ENCODE results near the gene IL37.
"Not testable (repeated sequence)": the region's sequence is repeated elsewhere in the genome, so short reads cannot be mapped to it uniquely, and the experiment has no call there.

IL37 gene

GRCh38 chr2:112923967-112924338 lies 13.0 kb downstream of the IL37 start:
- DNase-seq = no peak

DNA sequence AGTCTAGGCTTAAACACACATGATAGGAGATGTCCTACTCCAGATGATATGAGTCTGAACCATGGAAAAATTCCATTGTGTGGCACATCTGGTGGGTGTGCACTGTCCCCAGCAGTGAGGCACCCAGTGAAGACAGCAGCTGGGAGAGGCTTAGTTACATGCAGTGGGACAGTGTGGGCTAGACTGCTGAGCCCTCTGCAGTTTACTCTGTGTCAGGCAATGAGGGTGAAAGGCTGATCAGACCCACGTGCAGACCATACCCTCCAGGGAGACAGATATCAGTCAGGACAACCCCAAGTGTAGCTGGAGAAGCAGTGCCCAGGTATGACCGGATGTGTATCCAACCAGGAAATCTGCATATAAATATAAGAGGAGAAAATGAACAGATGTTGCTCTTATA lies 13.4 kb downstream of the IL37 start:
- DNase-seq = no peak

DNA sequence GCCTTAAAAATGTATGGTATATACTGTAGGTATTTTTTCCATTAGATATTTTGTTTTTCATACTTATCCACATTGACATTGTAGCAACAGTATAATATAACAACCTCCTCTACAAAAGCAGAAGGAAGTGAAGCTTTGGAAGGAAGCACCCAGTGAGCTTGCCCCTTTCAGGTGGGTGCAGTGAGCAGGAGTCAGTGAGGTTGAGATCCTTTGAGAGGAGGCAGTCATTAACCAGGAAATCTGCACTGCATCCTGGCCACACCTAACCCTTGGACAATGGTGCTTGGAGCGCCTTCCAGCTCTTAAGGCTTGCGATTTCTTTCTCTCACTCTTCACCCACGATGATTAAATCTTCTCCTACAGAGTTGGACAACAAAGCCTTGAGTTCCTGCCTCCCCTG lies 13.9 kb downstream of the IL37 start:
- no peak for DNase-seq

DNA sequence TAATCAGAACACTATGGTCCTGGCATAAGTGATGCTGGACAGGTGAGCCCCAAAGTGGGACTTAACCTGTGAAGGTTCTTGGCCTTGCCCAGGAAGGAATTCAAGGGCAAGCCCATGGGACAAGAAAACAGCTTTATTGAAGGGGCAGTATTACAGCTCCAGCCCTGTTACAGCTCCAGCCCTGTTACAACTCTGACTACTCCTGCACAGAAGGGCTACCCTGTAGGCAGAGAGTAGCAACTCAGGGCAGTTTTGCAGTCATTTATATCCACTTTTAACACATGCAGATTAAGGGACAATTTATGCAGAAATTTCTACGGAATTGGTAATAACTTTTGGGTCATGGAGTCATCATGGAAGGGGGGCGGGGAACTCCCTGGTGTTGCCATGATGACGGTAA lies 15.7 kb downstream of the IL37 start:
- DNase-seq = no peak

DNA sequence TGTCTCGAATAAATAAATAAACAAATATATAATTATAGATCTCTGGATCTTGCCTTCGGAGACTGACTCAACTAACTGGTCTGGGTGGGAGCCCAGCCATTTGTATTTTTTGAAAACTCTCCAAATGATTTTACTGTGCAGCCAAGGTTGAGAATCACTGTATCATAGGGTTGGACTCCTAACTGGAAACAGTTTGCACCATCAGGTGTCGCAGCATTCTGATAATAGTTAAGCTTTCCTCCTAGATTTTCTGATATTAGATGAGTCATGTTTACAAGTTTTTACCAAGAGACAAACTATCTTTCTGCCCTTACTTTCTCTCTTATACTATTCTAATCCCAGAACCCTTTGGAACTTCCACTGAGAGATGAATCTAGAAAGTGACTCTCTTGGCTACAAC lies 16.8 kb downstream of the IL37 start:
- no peak for DNase-seq

DNA sequence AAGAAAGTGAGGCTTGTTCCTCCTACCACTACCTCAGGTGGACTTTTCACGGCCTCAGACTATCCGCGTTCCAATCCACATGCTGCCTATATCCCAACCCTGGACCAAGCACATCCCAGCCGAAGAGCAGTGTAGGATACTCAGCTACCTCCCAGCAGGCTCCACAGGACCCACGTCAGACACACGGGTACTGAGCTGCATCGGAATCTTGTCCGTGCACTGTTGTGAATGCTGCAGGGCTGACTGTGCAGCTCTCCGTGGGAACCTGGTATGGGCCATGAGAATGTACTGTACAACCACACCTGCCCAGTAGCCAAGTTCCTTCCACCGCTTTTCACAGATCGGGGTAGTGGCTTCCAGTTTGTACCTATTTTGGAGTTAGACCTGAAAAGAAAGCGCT lies 22.3 kb downstream of the IL37 start:
- no peak for DNase-seq

DNA sequence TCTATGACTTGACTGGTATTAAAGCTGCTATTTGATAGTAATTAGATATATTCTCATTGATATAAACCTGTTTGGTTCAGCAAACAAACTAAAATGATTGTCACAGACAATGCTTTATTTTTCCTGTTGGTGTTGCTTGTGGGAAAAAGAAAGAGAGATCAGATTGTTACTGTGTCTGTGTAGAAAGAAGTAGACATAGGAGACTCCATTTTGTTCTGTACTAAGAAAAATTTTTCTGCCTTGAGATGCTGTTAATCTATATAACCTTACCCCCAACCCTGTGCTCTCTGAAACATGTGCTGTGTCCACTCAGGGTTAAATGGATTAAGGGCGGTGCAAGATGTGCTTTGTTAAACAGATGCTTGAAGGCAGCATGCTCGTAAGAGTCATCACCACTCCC lies 23.2 kb downstream of the IL37 start:
- DNase-seq = not testable (repeated sequence)

DNA sequence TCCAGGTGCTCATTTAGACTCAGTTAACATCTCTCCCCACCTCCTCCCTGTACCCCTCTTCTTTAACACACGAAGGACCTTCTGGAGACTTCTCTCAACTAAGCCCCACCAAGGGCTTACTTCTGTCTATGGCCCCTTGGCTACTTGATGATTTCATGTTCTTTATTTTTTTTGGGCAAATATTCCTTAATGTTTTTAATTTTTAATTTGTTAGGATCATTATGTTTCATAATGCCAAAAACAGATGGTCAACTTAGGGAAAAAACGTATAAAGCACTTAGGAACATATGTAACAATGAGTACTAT lies 25.9 kb downstream of the IL37 start:
- DNase-seq = no peak

- no peak for DNase-seq
Observed at GRCh38 chr2:112938904-112939303, 27.9 kb downstream of the IL37 start.

GRCh38 chr2:112939425-112939824 lies 28.5 kb downstream of the IL37 start:
- no peak for DNase-seq

DNA sequence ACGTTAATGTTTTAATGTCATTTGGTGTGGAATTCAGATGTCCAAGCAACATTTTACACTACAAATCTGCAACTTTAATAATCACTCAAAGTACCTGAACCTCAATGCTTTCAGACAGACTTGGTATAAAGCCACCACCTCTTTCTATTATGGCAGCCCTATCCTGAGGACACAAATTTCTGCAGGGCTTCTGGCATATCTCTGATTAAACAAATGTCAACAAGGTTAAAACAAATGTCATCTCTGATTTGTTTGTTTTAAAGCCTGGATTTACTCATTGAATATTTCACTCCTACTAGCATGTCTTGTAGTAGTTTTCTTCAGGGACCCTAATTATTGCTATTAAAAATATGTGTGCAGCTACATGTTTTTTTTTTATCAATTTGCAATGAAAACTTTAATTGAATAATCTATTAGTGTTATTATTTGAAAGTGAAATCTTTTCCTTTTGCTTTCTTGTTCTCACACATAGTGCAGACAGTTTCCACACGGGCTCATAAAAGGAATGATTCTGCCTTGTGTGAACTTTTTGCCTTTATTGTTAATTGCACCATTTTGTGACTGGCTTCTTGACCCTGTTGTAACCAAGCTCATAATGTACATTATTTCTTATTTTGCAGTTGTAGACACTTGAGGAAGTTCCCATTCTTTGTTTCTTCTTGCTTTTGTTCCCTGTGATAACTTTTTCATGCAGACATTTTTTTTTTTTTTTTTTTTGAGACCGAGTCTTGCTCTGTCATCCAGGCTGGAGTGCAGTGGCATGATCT lies 30.1 kb downstream of the IL37 start:
- DNase-seq = no peak

DNA sequence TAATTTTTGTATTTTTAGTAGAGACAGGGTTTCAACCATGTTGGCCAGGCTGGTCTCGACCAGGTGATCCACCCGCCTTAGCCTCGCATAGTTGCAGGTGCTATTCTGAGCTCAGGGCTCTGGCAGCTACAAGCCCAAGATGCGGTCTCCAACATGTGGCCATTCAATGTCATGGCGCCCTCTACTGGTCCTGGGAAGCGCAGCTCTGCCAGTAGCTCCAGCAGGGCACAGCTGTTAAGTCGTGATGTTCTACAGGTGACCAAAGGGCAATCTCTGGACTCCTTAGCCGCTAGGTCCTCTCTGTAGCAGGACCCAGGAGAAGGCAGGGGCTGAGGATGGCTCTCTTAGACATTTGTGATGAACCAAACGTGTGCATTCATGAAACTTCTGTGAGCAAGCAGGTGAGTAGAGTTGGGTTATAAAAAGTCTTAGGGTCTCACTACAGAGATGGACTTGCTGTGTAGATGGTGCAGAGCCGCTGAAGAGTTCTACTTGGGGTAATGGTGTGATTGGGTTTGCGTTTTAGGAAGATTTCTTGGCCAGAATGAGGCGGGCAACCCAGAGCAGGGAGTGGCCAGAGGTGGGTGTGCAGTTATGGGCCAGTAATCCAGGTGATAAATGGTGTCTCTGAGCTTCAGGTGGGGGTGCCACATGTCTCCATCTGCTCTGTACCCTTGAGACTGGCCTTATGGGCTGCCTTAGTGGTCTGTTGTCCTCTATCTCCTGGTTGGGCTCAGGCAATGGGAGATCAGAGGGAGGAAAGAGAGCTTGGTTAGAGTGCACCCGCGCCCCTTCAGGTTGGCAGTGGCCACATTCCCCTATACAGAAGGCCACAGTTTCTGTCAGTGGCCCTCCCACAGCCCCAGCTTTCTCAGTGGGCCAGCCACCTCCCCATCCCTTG lies 31.0 kb downstream of the IL37 start:
- peak; percentile 86 for DNase-seq

DNA sequence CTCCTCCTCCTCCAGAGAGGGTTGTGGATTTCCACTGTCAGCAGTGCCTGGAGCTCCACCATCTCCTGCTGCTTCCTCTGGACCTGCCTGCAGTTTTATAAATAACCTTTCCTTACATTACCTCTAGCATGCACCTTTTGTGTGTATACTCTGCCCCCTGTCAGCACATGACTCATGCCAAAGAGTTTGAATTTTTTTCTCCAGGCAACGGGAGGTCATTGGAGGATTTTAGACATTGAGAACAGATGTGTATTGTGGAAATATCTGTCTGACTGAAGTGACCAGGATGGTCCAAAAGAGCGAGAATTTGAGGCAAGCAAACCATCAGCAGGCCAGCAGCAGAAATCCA lies 31.7 kb downstream of the IL37 start:
- no peak for DNase-seq

DNA sequence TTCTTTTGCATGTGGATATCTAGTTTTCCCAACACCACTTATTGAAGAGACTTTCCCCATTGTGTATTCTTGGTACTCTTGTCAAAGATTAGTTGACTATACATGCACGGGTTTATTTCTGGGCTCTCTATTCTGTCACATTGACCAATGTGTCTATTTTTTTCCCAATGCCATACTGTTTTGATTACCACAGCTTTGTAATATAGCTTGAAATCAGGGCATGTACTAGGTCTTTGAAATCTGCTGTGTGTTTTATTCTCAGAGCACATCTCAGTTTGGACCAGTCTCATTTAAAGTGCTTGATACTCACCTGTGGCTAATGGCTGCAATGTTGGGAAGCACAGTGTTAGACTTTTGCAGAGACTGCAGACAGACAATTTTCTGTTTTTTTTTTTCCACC lies 34.0 kb downstream of the IL37 start:
- no peak for DNase-seq

DNA sequence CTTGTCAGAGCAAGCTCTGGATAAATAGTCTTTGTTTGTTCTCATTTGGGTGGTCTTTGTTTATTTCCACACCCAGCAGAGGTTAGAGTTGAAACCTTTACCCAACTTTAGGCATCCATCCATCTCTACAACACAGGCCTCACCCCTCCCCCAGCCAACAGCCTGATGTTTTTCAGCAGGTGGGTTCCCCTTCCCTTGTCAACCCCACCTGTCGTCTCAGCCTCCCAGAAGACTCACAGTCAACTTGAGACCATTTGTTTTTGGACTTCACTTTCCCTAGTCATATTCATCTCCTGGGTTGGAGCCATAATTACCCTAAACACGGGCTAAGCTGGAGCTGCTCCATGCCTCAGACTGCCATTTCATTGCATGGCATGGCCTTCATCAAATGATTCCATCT lies 35.1 kb downstream of the IL37 start:
- no peak for DNase-seq

- no peak for DNase-seq
Observed at GRCh38 chr2:112947374-112947773, 36.4 kb downstream of the IL37 start.

- no peak for DNase-seq
Observed at GRCh38 chr2:112949456-112949855, 38.5 kb downstream of the IL37 start.

GRCh38 chr2:112954364-112954763 lies 43.4 kb downstream of the IL37 start:
- no peak for DNase-seq

GRCh38 chr2:112957511-112957910 lies 46.5 kb downstream of the IL37 start:
- no peak for DNase-seq

DNA sequence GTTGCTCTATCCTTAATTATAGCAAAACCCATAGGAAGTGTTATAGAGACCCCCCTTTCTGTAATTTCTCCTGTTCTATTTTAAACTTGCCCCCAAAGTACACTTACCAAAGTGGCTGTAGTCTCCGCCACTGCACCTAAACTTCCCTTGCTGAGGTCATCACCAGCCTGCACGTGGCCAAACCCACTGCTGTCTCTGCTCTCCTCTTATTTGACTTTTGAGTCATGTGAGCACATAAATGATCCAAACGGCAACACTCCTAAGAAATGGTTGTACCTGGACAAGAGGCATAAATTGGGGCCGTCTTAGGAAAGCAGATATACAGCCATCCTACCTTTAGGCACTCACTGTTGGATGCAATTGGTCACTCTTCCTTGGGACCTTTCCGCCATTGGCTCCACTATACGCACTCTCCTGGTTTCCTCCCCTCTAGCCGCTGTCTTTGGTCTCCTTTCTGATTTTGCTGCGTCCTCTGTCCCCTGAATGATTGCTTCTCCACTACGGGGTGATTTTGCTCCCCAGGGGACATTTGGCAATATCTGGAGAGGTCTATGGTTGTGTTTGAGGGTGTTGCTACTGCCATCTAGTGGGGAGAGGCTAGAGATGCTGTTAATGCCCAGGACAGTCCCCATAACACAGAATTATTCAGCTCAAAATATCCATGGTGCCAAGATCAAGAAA lies 47.6 kb downstream of the IL37 start:
- peak; percentile 48 for DNase-seq

- DNase-seq = no peak
Observed at GRCh38 chr2:112959109-112959812, 48.3 kb downstream of the IL37 start.

DNA sequence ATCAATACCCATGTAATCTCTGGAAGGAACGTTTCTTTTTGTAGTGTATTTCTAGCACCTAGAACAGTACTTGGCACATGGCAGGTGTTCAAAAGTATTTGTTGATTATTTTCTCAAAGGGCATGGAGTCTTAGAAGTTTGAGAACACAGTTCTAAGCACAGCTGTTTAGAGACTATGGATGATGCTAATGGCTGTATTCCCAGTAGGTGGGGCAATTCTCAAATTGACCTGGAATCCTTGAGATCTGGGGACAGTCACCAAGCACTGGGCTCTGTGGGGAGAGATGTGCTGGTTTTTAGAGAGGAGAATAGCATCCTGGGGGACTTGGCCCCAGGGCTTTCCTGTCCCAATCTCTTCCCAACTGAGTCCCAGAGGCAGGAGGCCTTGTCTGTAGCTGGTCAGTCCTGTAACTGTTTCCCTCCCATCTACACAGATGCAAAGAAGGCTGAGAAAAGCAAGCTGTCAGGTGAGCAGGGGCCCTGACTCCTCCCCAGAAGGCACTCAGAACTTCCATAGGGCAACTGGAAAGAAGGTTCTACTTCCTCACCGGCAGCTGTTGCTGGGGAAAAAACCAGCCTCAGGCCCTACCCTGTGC lies 49.4 kb downstream of the IL37 start:
- DNase-seq = no peak
